HL-60 (cell line): Measurements from ENCODE around the gene SLC22A1.

ENCODE experiments used
- DNase-seq, 2 experiments: peaks; one replicate each; pipeline ENCODE4 v3.0.0-alpha.2; 2010 to 2020; ENCODE audit warnings: low read depth in 1 of 2, low spot score in 1 of 2
- H3K27ac ChIP-seq: fragments of 250-450 bp; sonication (Bioruptor Pico); replicated peaks from 2 replicates; pipeline ENCODE4 v1.5.1; 2020; ENCODE audit warnings: mild to moderate bottlenecking, moderate library complexity
- H3K27me3 ChIP-seq: fragments of 250-450 bp; sonication (Bioruptor Pico); 2 replicates; pipeline ENCODE4 v1.5.1; 2021; ENCODE audit warnings: mild to moderate bottlenecking, moderate library complexity; ENCODE audit not compliant: insufficient read depth, poor library complexity, severe bottlenecking
- H3K4me3 ChIP-seq: replicated peaks from 2 replicates; pipeline ENCODE4 v1.5.1; 2011; ENCODE audit warnings: mild to moderate bottlenecking, control low read depth, low read length; ENCODE audit not compliant: insufficient read depth
- CTCF ChIP-seq: IDR thresholded peaks from one replicate; pipeline ENCODE4 v1.5.1; 2011; ENCODE audit warnings: low read length, control low read depth, inconsistent platforms; ENCODE audit not compliant: insufficient read depth
- GABPA ChIP-seq: IDR thresholded peaks from 2 replicates; pipeline ENCODE4 v1.6.1; 2012; ENCODE audit warnings: low read depth
- POLR2AphosphoS5 ChIP-seq: IDR thresholded peaks from 2 replicates; pipeline ENCODE4 v1.6.1; 2012; ENCODE audit warnings: low read depth
- REST ChIP-seq: IDR thresholded peaks from 2 replicates; pipeline ENCODE4 v1.6.1; 2012; ENCODE audit warnings: low read depth; ENCODE audit not compliant: insufficient replicate concordance
- SPI1 ChIP-seq: IDR thresholded peaks from 2 replicates; pipeline ENCODE4 v1.6.1; 2012; ENCODE audit warnings: low read depth, mild to moderate bottlenecking, borderline replicate concordance

SLC22A1 gene

GRCh38 chr6:160128125-160128683 is 6.6 kb downstream of the SLC22A1 start:
- no peak for DNase-seq
- TF ChIP-seq GABPA, result no peak
- Histone ChIP-seq H3K4me3 (no peak overlapping the region), H3K27me3 (peaks cover 2% of the 10 kb centered on the region), H3K27ac (no peak overlapping the region)

GRCh38 chr6:160128879-160129516 is 7.4 kb downstream of the SLC22A1 start:
- no peak overlapping the region for H3K4me3 ChIP-seq
- no peak for DNase-seq
- H3K27me3 ChIP-seq, result peaks cover 2% of the 10 kb centered on the region
- no peak overlapping the region for H3K27ac ChIP-seq
- TF ChIP-seq POLR2AphosphoS5 (no peak), CTCF (no peak), REST (no peak), SPI1 (no peak), GABPA (no peak)

GRCh38 chr6:160129881-160130615 is 8.4 kb downstream of the SLC22A1 start:
- no peak overlapping the region for H3K4me3 ChIP-seq
- no peak overlapping the region for H3K27ac ChIP-seq
- peaks cover 2% of the 10 kb centered on the region for H3K27me3 ChIP-seq
- TF ChIP-seq POLR2AphosphoS5 (no peak), GABPA (no peak), CTCF (no peak), REST (no peak), SPI1 (no peak)
- no peak for DNase-seq

GRCh38 chr6:160130729-160131484 is 9.3 kb downstream of the SLC22A1 start:
- DNase-seq, result no peak
- H3K27me3 ChIP-seq, result peaks cover 2% of the 10 kb centered on the region
- TF ChIP-seq CTCF, result no peak
- no peak for TF ChIP-seq GABPA
- no peak for TF ChIP-seq POLR2AphosphoS5
- TF ChIP-seq SPI1, result no peak
- no peak for TF ChIP-seq REST
- no peak overlapping the region for H3K27ac ChIP-seq
- no peak overlapping the region for H3K4me3 ChIP-seq
